ENCODE data around the gene ENAM.

Gene ENAM

GRCh38 chr4:70628444-70628843 is at the start of gene ENAM:
Gene ENAM, plus strand, starts transcription at chr4:70628744. Its CDS starts 757 bp downstream, at chr4:70629501.
- no peak for ATAC-seq

GRCh38 chr4:70581980-70582379 is 46.6 kb upstream of the ENAM start:
- ATAC-seq: no peak

- no peak for ATAC-seq
These were observed 44.4 kb upstream of the ENAM start for GRCh38 chr4:70583952-70584834.

- ATAC-seq: no peak
These were observed 41.7 kb upstream of the ENAM start for GRCh38 chr4:70586841-70587240.

- no peak for ATAC-seq
These were observed 38.8 kb upstream of the ENAM start for GRCh38 chr4:70589785-70590184.

GRCh38 chr4:70591955-70592582 is 36.5 kb upstream of the ENAM start, which contains the start of gene AMBN:
Gene AMBN, plus strand, starts transcription at chr4:70592256. Its CDS starts 103 bp downstream, at chr4:70592359.
- no peak for ATAC-seq

GRCh38 chr4:70594196-70594595 is 34.3 kb upstream of the ENAM start:
- ATAC-seq: no peak

GRCh38 chr4:70600305-70600704 is 28.2 kb upstream of the ENAM start:
- ATAC-seq: no peak

GRCh38 chr4:70600977-70601376 is 27.6 kb upstream of the ENAM start:
- no peak for ATAC-seq

GRCh38 chr4:70601422-70602039 is 27.0 kb upstream of the ENAM start:
- ATAC-seq: peak; percentile 49 to 63

- no peak for ATAC-seq
These were observed 24.7 kb upstream of the ENAM start for GRCh38 chr4:70603856-70604255.

GRCh38 chr4:70606459-70606858 is 22.1 kb upstream of the ENAM start:
- no peak for ATAC-seq

- no peak for ATAC-seq
These were observed 21.1 kb upstream of the ENAM start for GRCh38 chr4:70607334-70607853.

- no peak for ATAC-seq
These were observed 20.2 kb upstream of the ENAM start for GRCh38 chr4:70608324-70608723.

- ATAC-seq: peak in 1 of 2 donors; percentile 36
These were observed 15.0 kb upstream of the ENAM start for GRCh38 chr4:70613306-70614183.

GRCh38 chr4:70614184-70614555 is 14.4 kb upstream of the ENAM start:
- no peak for ATAC-seq

GRCh38 chr4:70619288-70619687 is 9.3 kb upstream of the ENAM start:
- peak in 1 of 2 donors; percentile 39 for ATAC-seq

- ATAC-seq: no peak
These were observed 8.8 kb upstream of the ENAM start for GRCh38 chr4:70619778-70620177.

GRCh38 chr4:70623323-70623722 is 5.2 kb upstream of the ENAM start:
- no peak for ATAC-seq

- no peak for ATAC-seq
These were observed 4.2 kb upstream of the ENAM start for GRCh38 chr4:70624226-70624793.

GRCh38 chr4:70627620-70628019 is 924 bp upstream of the ENAM start:
- ATAC-seq: no peak
